ENCODE data around the gene ABHD10.

GRCh38 chr3:111970376-111970775, 8.4 kb upstream of the ABHD10 start:
- TF ChIP-seq POLR2A (IDR thresholded peaks at IDR 0.05; ENCODE audit: low read length) (no peak), GATA1 (IDR thresholded peaks at IDR 0.05; ENCODE audit: low read depth, low read length) (no peak)

All from erythroblast (primary cell).